ENCODE measurements around the gene RASGEF1C. TPM values are rescaled to one million over a fixed set of nuclear protein-coding genes. Genes with fewer than 3 reads are reported as not detected.

Gene RASGEF1C
- total and polyA plus RNA-seq, 2 of the 13 experiments (the other 11 are each of a cell fraction or from before 2014, with no cell fraction given): not detected

GRCh38 chr5:180250329-180250728, 41.3 kb upstream of the RASGEF1C start:
- no peak overlapping the region for H3K9ac ChIP-seq (ENCODE audit: insufficient read depth, low read depth, low read length)
- ChIA-PET CTCF (ENCODE audit: low intra/inter-chr PET ratio, low total read pairs) (no interaction called here), POLR2A (no interaction called here)
- H3K36me3 ChIP-seq (replicated peaks in 1 of 2; ENCODE audit: control insufficient read depth in 1 of 2, insufficient read depth in 2 of 2, low read length in 2 of 2): peaks cover 9 to 40% of the 10 kb centered on the region in 2 experiments; a peak in 4 of 5 replicates
- H2AFZ ChIP-seq (ENCODE audit: low read length): no peak overlapping the region
- no peak overlapping the region for H3K4me2 ChIP-seq (ENCODE audit: low read depth, low read length)
- intact Hi-C loops (cut with micrococcal nuclease; ENCODE audit: unreplicated experiment) (no loop called here), in situ Hi-C loops (cut with HindIII; ENCODE audit: extremely low pct_ligation_motif_present, low pct_unique_long_range_greater_than_20kb) (no loop called here)
- no peaks in the 10 kb centered on the region for H3K79me2 ChIP-seq (ENCODE audit: insufficient read depth, low read length)
- WGBS (ENCODE audit: low lambda C conversion rate): 91% methylated on average over 4 of the region's 4 CpGs
- no peak overlapping the region for H3K4me3 ChIP-seq (replicated peaks in 1 of 3; ENCODE audit: insufficient read depth in 1 of 3, low read depth in 2 of 3, low read length in 3 of 3)
- BruUV-seq (replicated peaks): no TSS peak
- H3K27ac ChIP-seq (ENCODE audit: extremely low read length, insufficient read depth, low read length): no peak overlapping the region
- H3K9me3 ChIP-seq (ENCODE audit: low read length): peaks cover 33% of the 10 kb centered on the region
- H4K20me1 ChIP-seq (ENCODE audit: insufficient read depth, low read length): no peaks in the 10 kb centered on the region
- DNase-seq (ENCODE audit: low spot score): no peak
- ATAC-seq: no peak
- no peaks in the 10 kb centered on the region for H3K27me3 ChIP-seq (ENCODE audit: control insufficient read depth in 1 of 2, insufficient read depth in 2 of 2, low read length in 2 of 2)
- TF ChIP-seq ZHX1 (CRISPR knock-in tag; IDR thresholded peaks at IDR 0.05; ENCODE audit: low read depth) (no peak), MIER3 (CRISPR knock-in tag; IDR thresholded peaks at IDR 0.05; ENCODE audit: borderline replicate concordance) (no peak)
- no peak for FAIRE-seq
- H3K4me1 ChIP-seq (ENCODE audit: insufficient read depth, low read length): no peaks in the 10 kb centered on the region

DNA sequence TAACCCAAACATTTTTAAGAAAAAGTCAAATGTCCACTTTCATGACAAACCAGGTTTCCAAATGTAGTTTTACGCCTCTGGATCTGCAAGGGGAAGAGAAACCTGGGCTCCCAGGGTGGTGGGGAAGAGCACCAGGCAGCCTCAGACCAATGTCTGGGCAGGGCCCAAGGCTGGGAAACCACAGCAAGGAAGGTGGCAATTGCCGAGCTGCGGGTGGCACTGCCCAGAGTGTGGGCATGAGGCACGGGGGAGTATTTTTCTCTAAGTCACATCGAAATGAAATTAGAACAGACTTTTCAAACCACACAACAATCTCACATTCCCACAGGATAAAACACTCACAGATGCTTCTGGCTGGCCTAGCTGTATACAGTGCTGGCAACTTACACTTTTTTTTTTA, 32.6 kb upstream of the RASGEF1C start:
- ATAC-seq: no peak
- Histone ChIP-seq H3K79me2 (ENCODE audit: insufficient read depth, low read length) (no peaks in the 10 kb centered on the region), H3K4me1 (ENCODE audit: insufficient read depth, low read length) (no peaks in the 10 kb centered on the region), H3K36me3 (replicated peaks in 1 of 2; ENCODE audit: control insufficient read depth in 1 of 2, insufficient read depth in 2 of 2, low read length in 2 of 2) (peaks cover 8 to 26% of the 10 kb centered on the region in 2 experiments; a peak in 4 of 5 replicates), H3K27me3 (ENCODE audit: control insufficient read depth in 1 of 2, insufficient read depth in 2 of 2, low read length in 2 of 2) (no peaks in the 10 kb centered on the region), H3K4me3 (replicated peaks in 1 of 3; ENCODE audit: insufficient read depth in 1 of 3, low read depth in 2 of 3, low read length in 3 of 3) (no peak overlapping the region), H4K20me1 (ENCODE audit: insufficient read depth, low read length) (no peaks in the 10 kb centered on the region), H3K9ac (ENCODE audit: insufficient read depth, low read depth, low read length) (no peak overlapping the region), H3K27ac (ENCODE audit: extremely low read length, insufficient read depth, low read length) (no peak overlapping the region), H2AFZ (ENCODE audit: low read length) (no peak overlapping the region), H3K4me2 (ENCODE audit: low read depth, low read length) (no peak overlapping the region), H3K9me3 (ENCODE audit: low read length) (no peaks in the 10 kb centered on the region)
- intact Hi-C loops (cut with micrococcal nuclease; ENCODE audit: unreplicated experiment) (no loop called here), in situ Hi-C loops (cut with HindIII; ENCODE audit: extremely low pct_ligation_motif_present, low pct_unique_long_range_greater_than_20kb) (no loop called here)
- BruUV-seq (replicated peaks): no TSS peak
- 95% methylated on average over 5 of the region's 5 CpGs for WGBS (ENCODE audit: low lambda C conversion rate)
- POLR2A ChIA-PET: no interaction called here
- CTCF ChIA-PET (ENCODE audit: low intra/inter-chr PET ratio, low total read pairs): no interaction called here
- FAIRE-seq: no peak
- DNase-seq (ENCODE audit: low spot score): no peak
- TF ChIP-seq MAFF (IDR thresholded peaks at IDR 0.05; ENCODE audit: low read depth, low read length) (no peak), ZFP36L2 (CRISPR knock-in tag; IDR thresholded peaks at IDR 0.05) (no peak), GLI4 (CRISPR knock-in tag; IDR thresholded peaks at IDR 0.05; ENCODE audit: borderline replicate concordance) (no peak), DPF2 (CRISPR knock-in tag; IDR thresholded peaks at IDR 0.05; ENCODE audit: borderline replicate concordance, low read depth) (no peak), SMARCC2 (IDR thresholded peaks at IDR 0.05) (no peak), ZMAT3 (CRISPR knock-in tag; conservative IDR thresholded peaks at IDR 0.05) (no peak), ZNF101 (CRISPR knock-in tag; IDR thresholded peaks at IDR 0.05; ENCODE audit: borderline replicate concordance, low read depth) (no peak), CCAR2 (optimal IDR thresholded peaks at IDR 0.05; ENCODE audit: low read depth, low read length) (no peak), ZNF414 (CRISPR knock-in tag; IDR thresholded peaks at IDR 0.05) (no peak), ZSCAN25 (CRISPR knock-in tag; IDR thresholded peaks at IDR 0.05) (no peak)
- TF ChIP-seq, protein P1, sequence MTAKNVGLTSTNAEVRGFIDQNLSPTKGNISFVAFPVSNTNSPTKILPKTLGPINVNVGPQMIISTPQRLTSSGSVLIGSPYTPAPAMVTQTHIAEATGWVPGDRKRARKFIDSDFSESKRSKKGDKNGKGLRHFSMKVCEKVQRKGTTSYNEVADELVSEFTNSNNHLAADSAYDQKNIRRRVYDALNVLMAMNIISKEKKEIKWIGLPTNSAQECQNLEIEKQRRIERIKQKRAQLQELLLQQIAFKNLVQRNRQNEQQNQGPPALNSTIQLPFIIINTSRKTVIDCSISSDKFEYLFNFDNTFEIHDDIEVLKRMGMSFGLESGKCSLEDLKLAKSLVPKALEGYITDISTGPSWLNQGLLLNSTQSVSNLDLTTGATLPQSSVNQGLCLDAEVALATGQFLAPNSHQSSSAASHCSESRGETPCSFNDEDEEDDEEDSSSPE (CRISPR knock-in tag; IDR thresholded peaks at IDR 0.05): no peak
- TF ChIP-seq, protein P2, sequence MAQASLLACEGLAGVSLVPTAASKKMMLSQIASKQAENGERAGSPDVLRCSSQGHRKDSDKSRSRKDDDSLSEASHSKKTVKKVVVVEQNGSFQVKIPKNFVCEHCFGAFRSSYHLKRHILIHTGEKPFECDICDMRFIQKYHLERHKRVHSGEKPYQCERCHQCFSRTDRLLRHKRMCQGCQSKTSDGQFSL (CRISPR knock-in tag; IDR thresholded peaks at IDR 0.05): no peak
